ENCODE data around the gene TSPAN9. TPM values are rescaled to one million over a fixed set of nuclear protein-coding genes. Genes with fewer than 3 reads are reported as not detected.
A peak's percentile ranks its signal among the peaks of the same experiment; 100 is the strongest.

Gene TSPAN9
- total and polyA plus RNA-seq, 4 donors: 17.4 to 62.9 (median 34.2) TPM

GRCh38 chr12:3250034-3250433 lies 172.9 kb downstream of the TSPAN9 start:
- H3K4me3 ChIP-seq (ENCODE audit: low read depth in 1 of 3, low read length in 3 of 3): no peak overlapping the region
- peaks cover 11 to 48% (median 39%) of the 10 kb centered on the region in 4 donors for H3K4me1 ChIP-seq (ENCODE audit: control insufficient read depth in 4 of 4, insufficient read depth in 4 of 4, low read length in 3 of 4)
- H3K36me3 ChIP-seq (ENCODE audit: control insufficient read depth in 4 of 4, insufficient read depth in 3 of 4, low read depth in 1 of 4, low read length in 3 of 4): peaks cover 0 to 2% (median 0%) of the 10 kb centered on the region in 4 donors
- no peak overlapping the region for H3K27ac ChIP-seq (ENCODE audit: low read depth in 1 of 2, low read length in 2 of 2)
- H3K9ac ChIP-seq (ENCODE audit: low read depth in 1 of 2, low read length in 2 of 2): no peak overlapping the region
- no peaks in the 10 kb centered on the region for H3K9me3 ChIP-seq (ENCODE audit: control insufficient read depth in 4 of 4, low read length in 3 of 4)
- TF ChIP-seq, protein P1, sequence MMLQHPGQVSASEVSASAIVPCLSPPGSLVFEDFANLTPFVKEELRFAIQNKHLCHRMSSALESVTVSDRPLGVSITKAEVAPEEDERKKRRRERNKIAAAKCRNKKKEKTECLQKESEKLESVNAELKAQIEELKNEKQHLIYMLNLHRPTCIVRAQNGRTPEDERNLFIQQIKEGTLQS (IDR thresholded peaks at IDR 0.05): no peak
- peak; percentile 40 to 49 for TF ChIP-seq HNF4A (conservative IDR thresholded peaks at IDR 0.05)
- H3K27me3 ChIP-seq (ENCODE audit: control insufficient read depth in 4 of 4, insufficient read depth in 4 of 4, low read length in 3 of 4): no peaks in the 10 kb centered on the region
- no peak for DNase-seq (ENCODE audit: low spot score)
- 43% methylated on average over 6 of the region's 6 CpGs for WGBS

GRCh38 chr12:3250576-3250975 lies 173.4 kb downstream of the TSPAN9 start:
- no peak for DNase-seq (ENCODE audit: low spot score)
- Histone ChIP-seq H3K9ac (ENCODE audit: low read depth in 1 of 2, low read length in 2 of 2) (no peak overlapping the region), H3K4me3 (ENCODE audit: low read depth in 1 of 3, low read length in 3 of 3) (no peak overlapping the region), H3K9me3 (ENCODE audit: control insufficient read depth in 4 of 4, low read length in 3 of 4) (no peaks in the 10 kb centered on the region), H3K36me3 (ENCODE audit: control insufficient read depth in 4 of 4, insufficient read depth in 3 of 4, low read depth in 1 of 4, low read length in 3 of 4) (peaks cover 0 to 2% (median 0%) of the 10 kb centered on the region in 4 donors), H3K27ac (ENCODE audit: low read depth in 1 of 2, low read length in 2 of 2) (no peak overlapping the region), H3K27me3 (ENCODE audit: control insufficient read depth in 4 of 4, insufficient read depth in 4 of 4, low read length in 3 of 4) (no peaks in the 10 kb centered on the region), H3K4me1 (ENCODE audit: control insufficient read depth in 4 of 4, insufficient read depth in 4 of 4, low read length in 3 of 4) (peaks cover 11 to 48% (median 39%) of the 10 kb centered on the region in 4 donors)
- TF ChIP-seq HNF4G (IDR thresholded peaks at IDR 0.05) (no peak), REST (IDR thresholded peaks at IDR 0.05) (no peak), NR2F2 (IDR thresholded peaks at IDR 0.05) (no peak), YY1 (IDR thresholded peaks at IDR 0.05) (no peak), FOXA1 (IDR thresholded peaks at IDR 0.05) (no peak), HNF4A (conservative IDR thresholded peaks at IDR 0.05) (no peak), RXRA (IDR thresholded peaks at IDR 0.05) (no peak), FOXA2 (IDR thresholded peaks at IDR 0.05) (no peak), RAD21 (IDR thresholded peaks at IDR 0.05) (no peak), EGR1 (IDR thresholded peaks at IDR 0.05; ENCODE audit: low read depth in 2 of 2) (no peak), JUND (IDR thresholded peaks at IDR 0.05) (no peak), ZBTB33 (IDR thresholded peaks at IDR 0.05) (no peak), SP1 (IDR thresholded peaks at IDR 0.05) (no peak), CTCF (IDR thresholded peaks at IDR 0.05; ENCODE audit: low read depth, low read length, missing input control) (no peak), TAF1 (conservative IDR thresholded peaks at IDR 0.05) (no peak), GABPA (IDR thresholded peaks at IDR 0.05 in 1 of 2, conservative IDR thresholded peaks at IDR 0.05 in 1 of 2) (no peak)
- TF ChIP-seq, protein P1 (IDR thresholded peaks at IDR 0.05): no peak
- TF ChIP-seq, protein P2, sequence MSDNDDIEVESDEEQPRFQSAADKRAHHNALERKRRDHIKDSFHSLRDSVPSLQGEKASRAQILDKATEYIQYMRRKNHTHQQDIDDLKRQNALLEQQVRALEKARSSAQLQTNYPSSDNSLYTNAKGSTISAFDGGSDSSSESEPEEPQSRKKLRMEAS (IDR thresholded peaks at IDR 0.05): no peak
- whole genome bisulfite sequencing: 83% methylated on average over 8 of the region's 8 CpGs

All from liver (tissue), 9 donors.